SK-N-SH treated with all-trans-retinoic acid at 6 μM for 48 hours (cell line): ENCODE measurements around the gene CDH4.

ENCODE experiments used
- ARNTL ChIP-seq: fragments of 450-650 bp; formaldehyde crosslinking; IDR thresholded peaks from 2 replicates; pipeline ENCODE4 v1.5.0; 2020; ENCODE audit warnings: low read depth, mild to moderate bottlenecking, moderate library complexity, borderline replicate concordance
- BACH2 ChIP-seq: fragments of 250-450 bp; sonication (Bioruptor Pico); IDR thresholded peaks from 2 replicates; pipeline ENCODE4 v1.9.0; 2021; ENCODE audit warnings: mild to moderate bottlenecking, borderline replicate concordance
- CREB5 ChIP-seq: fragments of 250-450 bp; sonication (Bioruptor Pico); IDR thresholded peaks from 2 replicates; pipeline ENCODE4 v1.5.1; 2020; ENCODE audit warnings: low read depth, mild to moderate bottlenecking, moderate library complexity
- ESRRG ChIP-seq: fragments of 250-450 bp; sonication (Bioruptor Pico); IDR thresholded peaks from 2 replicates; pipeline ENCODE4 v1.6.1; 2021; ENCODE audit warnings: mild to moderate bottlenecking
- ISL1 ChIP-seq: fragments of 250-450 bp; sonication (Bioruptor Pico); IDR thresholded peaks from 2 replicates; pipeline ENCODE4 v2.1.2; 2022; ENCODE audit warnings: mild to moderate bottlenecking, moderate library complexity
- OSR1 ChIP-seq: fragments of 250-450 bp; sonication (Bioruptor Pico); IDR thresholded peaks from 2 replicates; pipeline ENCODE4 v1.8.0; 2022; ENCODE audit warnings: moderate library complexity, mild to moderate bottlenecking, inconsistent platforms
- PATZ1 ChIP-seq: fragments of 250-450 bp; sonication (Bioruptor Pico); IDR thresholded peaks from 2 replicates; pipeline ENCODE4 v1.8.0; 2020; ENCODE audit warnings: mild to moderate bottlenecking, moderate library complexity, borderline replicate concordance
- POU6F1 ChIP-seq: fragments of 250-450 bp; sonication (Bioruptor Pico); IDR thresholded peaks from 2 replicates; pipeline ENCODE4 v1.8.0; 2021; ENCODE audit warnings: low read depth, mild to moderate bottlenecking, moderate library complexity, borderline replicate concordance
- PPARA ChIP-seq: fragments of 250-450 bp; sonication (Bioruptor Pico); IDR thresholded peaks from 2 replicates; pipeline ENCODE4 v1.5.0; 2020; ENCODE audit warnings: mild to moderate bottlenecking, borderline replicate concordance
- SNAI2 ChIP-seq: fragments of 250-450 bp; sonication (Bioruptor Pico); IDR thresholded peaks from 2 replicates; pipeline ENCODE4 v1.5.0; 2020; ENCODE audit warnings: mild to moderate bottlenecking, moderate library complexity
- ZC3H10 ChIP-seq: fragments of 250-450 bp; sonication (Bioruptor Pico); IDR thresholded peaks from 2 replicates; pipeline ENCODE4 v1.5.1; 2021; ENCODE audit warnings: mild to moderate bottlenecking, moderate library complexity
- ZFP30 ChIP-seq: fragments of 450-650 bp; formaldehyde crosslinking; IDR thresholded peaks from 2 replicates; pipeline ENCODE4 v1.5.0; 2022; ENCODE audit warnings: mild to moderate bottlenecking, moderate library complexity
- ZNF8 ChIP-seq: fragments of 450-650 bp; formaldehyde crosslinking; IDR thresholded peaks from 2 replicates; pipeline ENCODE4 v1.5.0; 2020; ENCODE audit warnings: mild to moderate bottlenecking, moderate library complexity

GRCh38 chr20:61445138-61445537 is 193.1 kb downstream of the CDH4 start:
- TF ChIP-seq SNAI2 (CRISPR knock-in tag), result no peak
- TF ChIP-seq ESRRG, result no peak
- no peak for TF ChIP-seq BACH2 (CRISPR knock-in tag)
- no peak for TF ChIP-seq PATZ1 (CRISPR knock-in tag)
- TF ChIP-seq CREB5 (CRISPR knock-in tag), result no peak
- no peak for TF ChIP-seq PPARA
- TF ChIP-seq OSR1, result no peak
- no peak for TF ChIP-seq ZFP30 (CRISPR knock-in tag)
- TF ChIP-seq ARNTL (CRISPR knock-in tag), result no peak
- no peak for TF ChIP-seq ZC3H10 (CRISPR knock-in tag)
- TF ChIP-seq ISL1 (CRISPR knock-in tag), result no peak
- TF ChIP-seq POU6F1 (CRISPR knock-in tag), result no peak
- TF ChIP-seq ZNF8 (CRISPR knock-in tag), result no peak
